Trophoblast cell (in vitro differentiated cells and primary cell): ENCODE results near the gene MS4A15.

Experiments used
- DNase-seq, 2 donors: peaks; one replicate each; pipeline ENCODE4 v3.0.0-alpha.2; 2016
- H2AFZ ChIP-seq: 2 replicates; pipeline ENCODE4 v1.6.1; 2013; ENCODE audit warnings: low read length, moderate library complexity, mild to moderate bottlenecking; ENCODE audit not compliant: insufficient read depth, poor library complexity
- H2AK5ac ChIP-seq: 2 replicates; pipeline ENCODE4 v1.6.1; 2013; ENCODE audit warnings: mild to moderate bottlenecking, low read length
- H2BK120ac ChIP-seq: 2 replicates; pipeline ENCODE4 v1.6.1; 2013; ENCODE audit warnings: low read length, mild to moderate bottlenecking, moderate library complexity; ENCODE audit not compliant: insufficient read depth, poor library complexity
- H2BK12ac ChIP-seq: 2 replicates; pipeline ENCODE4 v1.6.1; 2013; ENCODE audit warnings: mild to moderate bottlenecking, low read length, moderate library complexity
- H2BK5ac ChIP-seq: 2 replicates; pipeline ENCODE4 v1.6.1; 2013; ENCODE audit warnings: low read length, low read depth, moderate library complexity, mild to moderate bottlenecking; ENCODE audit not compliant: poor library complexity
- H3K14ac ChIP-seq: 2 replicates; pipeline ENCODE4 v1.6.1; 2013; ENCODE audit warnings: mild to moderate bottlenecking, low read length
- H3K18ac ChIP-seq: 2 replicates; pipeline ENCODE4 v1.6.1; 2013; ENCODE audit warnings: mild to moderate bottlenecking, low read length
- H3K23ac ChIP-seq: 2 replicates; pipeline ENCODE4 v1.6.1; 2013; ENCODE audit warnings: low read length
- H3K27ac ChIP-seq: 2 replicates; pipeline ENCODE4 v1.5.1; 2013; ENCODE audit warnings: low read depth, mild to moderate bottlenecking, inconsistent platforms, low read length, moderate library complexity
- H3K27me3 ChIP-seq: 2 replicates; pipeline ENCODE4 v1.6.1; 2013; ENCODE audit warnings: inconsistent platforms, mild to moderate bottlenecking, low read length, moderate library complexity; ENCODE audit not compliant: insufficient read depth
- H3K36me3 ChIP-seq, 2 experiments: 1 replicate in 1 of 2; 2 replicates in 1 of 2; pipeline ENCODE4 v1.6.1; 2013; ENCODE audit warnings: low read length in 2 of 2, mild to moderate bottlenecking in 2 of 2, moderate library complexity in 1 of 2; ENCODE audit not compliant: insufficient read depth in 2 of 2, control insufficient read depth in 1 of 2
- H3K4ac ChIP-seq: 2 replicates; pipeline ENCODE4 v1.6.1; 2013; ENCODE audit warnings: low read depth, mild to moderate bottlenecking, low read length, moderate library complexity
- H3K4me1 ChIP-seq, 2 experiments: 1 replicate in 1 of 2; 2 replicates in 1 of 2; pipeline ENCODE4 v1.6.1; 2013; ENCODE audit warnings: low read length in 2 of 2, mild to moderate bottlenecking in 2 of 2, moderate library complexity in 1 of 2; ENCODE audit not compliant: insufficient read depth in 2 of 2, control insufficient read depth in 1 of 2
- H3K4me2 ChIP-seq: 2 replicates; pipeline ENCODE4 v1.6.1; 2013; ENCODE audit warnings: inconsistent platforms, mild to moderate bottlenecking, low read length, moderate library complexity
- H3K4me3 ChIP-seq: 2 replicates; pipeline ENCODE4 v1.5.1; 2013; ENCODE audit warnings: mild to moderate bottlenecking, low read depth, low read length, inconsistent platforms
- H3K79me1 ChIP-seq: one replicate; pipeline ENCODE4 v1.6.1; 2013; ENCODE audit warnings: low read length
- H3K79me2 ChIP-seq: 2 replicates; pipeline ENCODE4 v1.6.1; 2013; ENCODE audit warnings: low read length, mild to moderate bottlenecking; ENCODE audit not compliant: control insufficient read depth, insufficient read depth, poor library complexity
- H3K9ac ChIP-seq: 2 replicates; pipeline ENCODE4 v1.6.1; 2013; ENCODE audit warnings: mild to moderate bottlenecking, low read length
- H3K9me3 ChIP-seq: 2 replicates; pipeline ENCODE4 v1.6.1; 2013; ENCODE audit warnings: low read depth, mild to moderate bottlenecking, control low read depth, inconsistent platforms, low read length; ENCODE audit not compliant: insufficient read depth
- H4K12ac ChIP-seq: 2 replicates; pipeline ENCODE4 v1.6.1; 2013; ENCODE audit warnings: low read depth, mild to moderate bottlenecking, low read length, moderate library complexity
- H4K8ac ChIP-seq: 2 replicates; pipeline ENCODE4 v1.6.1; 2013; ENCODE audit warnings: low read depth, mild to moderate bottlenecking, low read length, moderate library complexity
- H4K91ac ChIP-seq: one replicate; pipeline ENCODE4 v1.6.1; 2013; ENCODE audit warnings: low read depth, mild to moderate bottlenecking, low read length, moderate library complexity
- WGBS: extraction: QIAGEN DNeasy Blood & Tissue Kit; methylation state at CpG from one replicate; pipeline ENCODE4 v1.1.7; 2013; ENCODE audit warnings: missing lambda C conversion rate; ENCODE audit not compliant: insufficient read length, insufficient coverage; ENCODE audit errors: extremely low coverage; 5-methylcytosine and 5-hydroxymethylcytosine counted together

MS4A15 gene

DNA sequence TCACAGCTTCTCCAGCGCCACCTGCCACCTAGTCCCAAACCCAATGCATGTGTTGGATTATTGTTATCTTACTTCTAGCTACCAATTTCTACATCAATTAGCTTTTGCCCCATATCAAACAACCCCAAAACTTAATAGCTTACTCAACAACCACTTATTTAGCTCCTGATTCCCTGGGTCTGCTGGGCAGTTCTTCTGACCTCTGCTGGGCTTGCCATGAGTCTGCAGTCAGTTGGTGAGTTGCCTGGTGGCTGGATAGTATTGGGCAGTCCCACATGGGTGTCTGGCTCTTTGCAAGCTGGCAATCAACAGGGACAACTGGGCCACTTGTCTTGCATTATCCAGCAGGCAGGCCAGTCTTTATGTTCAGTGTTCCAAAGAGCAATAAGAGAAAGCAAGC lies 13.6 kb upstream of the MS4A15 start:
- Histone ChIP-seq H2BK120ac (no peak overlapping the region), H3K27me3 (no peaks in the 10 kb centered on the region), H3K27ac (no peak overlapping the region), H3K4me2 (no peak overlapping the region), H3K18ac (no peak overlapping the region), H2BK5ac (no peak overlapping the region), H4K91ac (no peak overlapping the region), H3K9me3 (peaks cover 9% of the 10 kb centered on the region), H2BK12ac (no peak overlapping the region), H3K23ac (no peak overlapping the region), H3K79me2 (no peaks in the 10 kb centered on the region), H4K12ac (no peak overlapping the region), H3K36me3 (no peaks in the 10 kb centered on the region), H3K4me1 (no peaks in the 10 kb centered on the region), H3K4ac (no peak overlapping the region), H3K79me1 (no peaks in the 10 kb centered on the region), H3K4me3 (no peak overlapping the region), H3K9ac (no peak overlapping the region), H2AK5ac (no peak overlapping the region), H3K14ac (no peak overlapping the region), H2AFZ (no peak overlapping the region), H4K8ac (no peak overlapping the region)
- no peak for DNase-seq
- no CpG with 5 or more reads among the region's 1 CpG for WGBS

GRCh38 chr11:60744114-60744513 lies 12.6 kb upstream of the MS4A15 start:
- H4K8ac ChIP-seq, result no peak overlapping the region
- WGBS, result no CpG with 5 or more reads among the region's 5 CpGs
- no peaks in the 10 kb centered on the region for H3K79me1 ChIP-seq
- no peak overlapping the region for H3K27ac ChIP-seq
- H2BK120ac ChIP-seq, result no peak overlapping the region
- H3K4me3 ChIP-seq, result no peak overlapping the region
- no peak overlapping the region for H4K91ac ChIP-seq
- H2AFZ ChIP-seq, result no peak overlapping the region
- no peak overlapping the region for H3K4ac ChIP-seq
- no peak overlapping the region for H3K18ac ChIP-seq
- H3K23ac ChIP-seq, result no peak overlapping the region
- H3K4me2 ChIP-seq, result no peak overlapping the region
- no peaks in the 10 kb centered on the region for H3K36me3 ChIP-seq
- no peaks in the 10 kb centered on the region for H3K4me1 ChIP-seq
- no peak for DNase-seq
- no peaks in the 10 kb centered on the region for H3K79me2 ChIP-seq
- no peak overlapping the region for H3K14ac ChIP-seq
- H4K12ac ChIP-seq, result no peak overlapping the region
- H2BK12ac ChIP-seq, result no peak overlapping the region
- H2AK5ac ChIP-seq, result no peak overlapping the region
- peaks cover 9% of the 10 kb centered on the region for H3K9me3 ChIP-seq
- H3K27me3 ChIP-seq, result no peaks in the 10 kb centered on the region
- no peak overlapping the region for H2BK5ac ChIP-seq
- H3K9ac ChIP-seq, result no peak overlapping the region

- peak overlapping the region; percentile 18 for H3K9ac ChIP-seq
- DNase-seq, result no peak
- peak overlapping the region; percentile 59 for H3K4me3 ChIP-seq
- no peak overlapping the region for H2AK5ac ChIP-seq
- H3K79me2 ChIP-seq, result no peaks in the 10 kb centered on the region
- no peaks in the 10 kb centered on the region for H3K27me3 ChIP-seq
- no peak overlapping the region for H3K18ac ChIP-seq
- no peaks in the 10 kb centered on the region for H3K36me3 ChIP-seq
- H2BK12ac ChIP-seq, result no peak overlapping the region
- H3K4me2 ChIP-seq, result no peak overlapping the region
- H3K4ac ChIP-seq, result no peak overlapping the region
- H2AFZ ChIP-seq, result no peak overlapping the region
- no CpG with 5 or more reads among the region's 14 CpGs for WGBS
- no peak overlapping the region for H4K8ac ChIP-seq
- no peaks in the 10 kb centered on the region for H3K4me1 ChIP-seq
- peak overlapping the region; percentile 99 for H3K23ac ChIP-seq
- peaks cover 8% of the 10 kb centered on the region for H3K9me3 ChIP-seq
- no peaks in the 10 kb centered on the region for H3K79me1 ChIP-seq
- H3K27ac ChIP-seq, result no peak overlapping the region
- no peak overlapping the region for H4K12ac ChIP-seq
- no peak overlapping the region for H2BK5ac ChIP-seq
- H4K91ac ChIP-seq, result no peak overlapping the region
- no peak overlapping the region for H2BK120ac ChIP-seq
- no peak overlapping the region for H3K14ac ChIP-seq
These were observed 9.3 kb upstream of the MS4A15 start for GRCh38 chr11:60747359-60747873.

GRCh38 chr11:60748225-60748624 lies 8.4 kb upstream of the MS4A15 start:
- Histone ChIP-seq H2BK120ac (no peak overlapping the region), H3K9me3 (peaks cover 8% of the 10 kb centered on the region), H2AFZ (no peak overlapping the region), H3K9ac (no peak overlapping the region), H2BK5ac (no peak overlapping the region), H3K18ac (no peak overlapping the region), H4K12ac (no peak overlapping the region), H3K79me2 (no peaks in the 10 kb centered on the region), H4K8ac (no peak overlapping the region), H4K91ac (peak overlapping the region; percentile 4), H3K14ac (no peak overlapping the region), H3K4ac (no peak overlapping the region), H2AK5ac (no peak overlapping the region), H3K23ac (no peak overlapping the region), H3K4me1 (no peaks in the 10 kb centered on the region), H3K79me1 (no peaks in the 10 kb centered on the region), H3K4me2 (no peak overlapping the region), H2BK12ac (no peak overlapping the region), H3K27ac (no peak overlapping the region), H3K36me3 (no peaks in the 10 kb centered on the region), H3K4me3 (no peak overlapping the region), H3K27me3 (no peaks in the 10 kb centered on the region)
- WGBS, result no CpG with 5 or more reads among the region's 17 CpGs
- no peak for DNase-seq
